OCI-LY7 (cell line): Measurements from ENCODE around the gene CYP2E1.

Source experiments
- EZH2phosphoT487 ChIP-seq: fragments of 200-600 bp; sonication (generic); IDR thresholded peaks from 2 replicates; pipeline ENCODE4 v1.6.1; 2018; ENCODE audit warnings: low read depth, borderline replicate concordance, mild to moderate bottlenecking, mixed run types, antibody characterized with exemption, low read length, moderate library complexity, mixed read lengths
- TF ChIP-seq, protein P1 (sequence below): fragments of 200-600 bp; sonication (generic); conservative IDR thresholded peaks from 2 replicates; pipeline ENCODE4 v1.5.1; 2014; ENCODE audit warnings: mild to moderate bottlenecking, antibody characterized with exemption, low read length, moderate library complexity, mixed read lengths

DNA sequence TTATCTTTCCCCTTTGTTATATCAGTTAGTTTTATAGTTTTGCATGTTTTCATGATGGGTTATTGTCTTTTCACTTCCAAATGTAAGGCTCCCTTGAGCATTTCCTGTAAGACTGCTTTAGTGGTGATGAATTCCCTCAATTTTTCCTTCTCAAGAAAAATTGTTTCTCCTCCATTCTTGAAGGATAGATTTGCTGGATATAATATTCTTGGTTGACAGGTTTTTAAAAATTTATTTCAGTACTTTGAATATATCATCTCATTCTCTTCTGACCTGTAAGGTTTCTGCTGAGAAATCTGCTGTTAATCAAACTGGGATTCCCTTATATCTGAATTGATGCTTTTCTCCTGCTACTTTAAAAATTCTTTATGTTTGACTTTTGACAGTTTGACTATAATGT, 40.1 kb upstream of the CYP2E1 start:
- TF ChIP-seq, protein P1, sequence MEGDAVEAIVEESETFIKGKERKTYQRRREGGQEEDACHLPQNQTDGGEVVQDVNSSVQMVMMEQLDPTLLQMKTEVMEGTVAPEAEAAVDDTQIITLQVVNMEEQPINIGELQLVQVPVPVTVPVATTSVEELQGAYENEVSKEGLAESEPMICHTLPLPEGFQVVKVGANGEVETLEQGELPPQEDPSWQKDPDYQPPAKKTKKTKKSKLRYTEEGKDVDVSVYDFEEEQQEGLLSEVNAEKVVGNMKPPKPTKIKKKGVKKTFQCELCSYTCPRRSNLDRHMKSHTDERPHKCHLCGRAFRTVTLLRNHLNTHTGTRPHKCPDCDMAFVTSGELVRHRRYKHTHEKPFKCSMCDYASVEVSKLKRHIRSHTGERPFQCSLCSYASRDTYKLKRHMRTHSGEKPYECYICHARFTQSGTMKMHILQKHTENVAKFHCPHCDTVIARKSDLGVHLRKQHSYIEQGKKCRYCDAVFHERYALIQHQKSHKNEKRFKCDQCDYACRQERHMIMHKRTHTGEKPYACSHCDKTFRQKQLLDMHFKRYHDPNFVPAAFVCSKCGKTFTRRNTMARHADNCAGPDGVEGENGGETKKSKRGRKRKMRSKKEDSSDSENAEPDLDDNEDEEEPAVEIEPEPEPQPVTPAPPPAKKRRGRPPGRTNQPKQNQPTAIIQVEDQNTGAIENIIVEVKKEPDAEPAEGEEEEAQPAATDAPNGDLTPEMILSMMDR: no peak
- no peak for TF ChIP-seq EZH2phosphoT487
